HepG2 (cell line): Measurements from ENCODE around the gene ARL5C. TPM values are rescaled to one million over a fixed set of nuclear protein-coding genes. Genes with fewer than 3 reads are reported as not detected.
A peak's percentile ranks its signal among the peaks of the same experiment; 100 is the strongest.

Experiments
- CENPT ChIP-seq: sonication (generic); formaldehyde crosslinking; IDR thresholded peaks from 2 replicates; pipeline ENCODE4 v1.8.0; 2022; ENCODE audit warnings: low read depth, mild to moderate bottlenecking, moderate library complexity, missing genetic modification reagents
- GLMP ChIP-seq: sonication (generic); formaldehyde crosslinking; IDR thresholded peaks from 2 replicates; pipeline ENCODE4 v1.9.0; 2021; ENCODE audit warnings: missing genetic modification reagents, mild to moderate bottlenecking, borderline replicate concordance
- HOXA3 ChIP-seq: sonication (generic); formaldehyde crosslinking; IDR thresholded peaks from 2 replicates; pipeline ENCODE4 v1.5.0; 2020; ENCODE audit warnings: missing genetic modification reagents
- MXD3 ChIP-seq: IDR thresholded peaks from 2 replicates; pipeline ENCODE4 v1.6.1; 2016; ENCODE audit warnings: mild to moderate bottlenecking, missing biosample characterization, missing genetic modification reagents
- NFATC3 ChIP-seq: sonication (generic); formaldehyde crosslinking; IDR thresholded peaks from 2 replicates; pipeline ENCODE4 v1.5.1; 2020; ENCODE audit warnings: mild to moderate bottlenecking, missing genetic modification reagents
- NR2F6 ChIP-seq, 2 experiments: IDR thresholded peaks; 2 replicates each; pipeline ENCODE4 v1.6.1; 2016; ENCODE audit warnings: antibody characterized with exemption in 1 of 2, mild to moderate bottlenecking in 1 of 2
- POLR2A ChIP-seq, 2 experiments: IDR thresholded peaks; 2 replicates each; pipeline ENCODE4 v1.6.1; 2011; ENCODE audit warnings: low read depth in 2 of 2, low read length in 2 of 2, mild to moderate bottlenecking in 1 of 2, moderate library complexity in 1 of 2; ENCODE audit not compliant: insufficient read depth in 1 of 2
- SALL1 ChIP-seq: sonication (generic); formaldehyde crosslinking; IDR thresholded peaks from 2 replicates; pipeline ENCODE4 v1.8.0; 2022; ENCODE audit warnings: mild to moderate bottlenecking, missing genetic modification reagents
- XRCC5 ChIP-seq: fragments of 200-400 bp; formaldehyde crosslinking; optimal IDR thresholded peaks from 2 replicates; pipeline ENCODE3; 2017; ENCODE audit warnings: mild to moderate bottlenecking, low read length
- ZFY ChIP-seq: sonication (generic); formaldehyde crosslinking; IDR thresholded peaks from 2 replicates; pipeline ENCODE4 v1.4.0; 2020; ENCODE audit warnings: missing genetic modification reagents
- ZNF207 ChIP-seq: fragments of 450-650 bp; IDR thresholded peaks from 2 replicates; pipeline ENCODE4 v1.6.1; 2016; ENCODE audit warnings: antibody characterized with exemption, borderline replicate concordance
- ZNF318 ChIP-seq: sonication (generic); formaldehyde crosslinking; IDR thresholded peaks from 2 replicates; pipeline ENCODE4 v1.4.0; 2020; ENCODE audit warnings: mild to moderate bottlenecking, missing genetic modification reagents
- ZNF367 ChIP-seq: sonication (generic); formaldehyde crosslinking; IDR thresholded peaks from 2 replicates; pipeline ENCODE4 v1.4.0; 2020; ENCODE audit warnings: missing genetic modification reagents, borderline replicate concordance
- ZNF691 ChIP-seq: sonication (generic); formaldehyde crosslinking; IDR thresholded peaks from 2 replicates; pipeline ENCODE4 v1.4.0; 2020; ENCODE audit warnings: missing genetic modification reagents, low read depth, mild to moderate bottlenecking, borderline replicate concordance
- ZNF749 ChIP-seq: sonication (generic); formaldehyde crosslinking; IDR thresholded peaks from 2 replicates; pipeline ENCODE4 v1.8.0; 2022; ENCODE audit warnings: mild to moderate bottlenecking, missing genetic modification reagents, moderate library complexity, borderline replicate concordance
- ZNF770 ChIP-seq: sonication (generic); formaldehyde crosslinking; IDR thresholded peaks from 2 replicates; pipeline ENCODE4 v1.5.0; 2020; ENCODE audit warnings: mild to moderate bottlenecking, missing genetic modification reagents
- polyA plus RNA-seq, 8 experiments: library from polyadenylated mRNA; depleted of rRNA in 3 of 8; stranded (reverse) in 7 of 8; unstranded in 1 of 8; fragments of >200 nt; fragmentation: Illumina TruSeq in 4 of 8; extraction: Trizol in 4 of 8; gene quantifications; 2 replicates each; pipeline versions ENCODE4 v1.2.1 to v1.2.3, GENCODE V29; 2011 to 2016; ENCODE audit warnings: low read depth in 4 of 8, missing spikeins in 1 of 8, mixed read lengths in 1 of 8; ENCODE audit not compliant: insufficient read depth in 1 of 8
- total RNA-seq, 5 experiments: library from RNA; depleted of rRNA; stranded (reverse); fragments of >200 nt; fragmentation: Illumina TruSeq; extraction: Trizol; gene quantifications; 2 replicates each; pipeline ENCODE4 v1.2.3, GENCODE V29; 2016; ENCODE audit warnings: low read depth in 1 of 5

The ARL5C gene
- total and polyA plus RNA-seq, 2 of the 13 experiments (the other 11 are each of a cell fraction or from before 2014, with no cell fraction given): not detected

GRCh38 chr17:39197380-39198185 is 31.6 kb upstream of the ARL5C start, which contains the start of gene CACNB1 (continued):
- TF ChIP-seq MXD3 (CRISPR knock-in tag) (peak; percentile 48; the same call in 1 of the 2 replicates), NR2F6 (IDR thresholded peaks at IDR 0.05) (no peak), NR2F6 (CRISPR knock-in tag; IDR thresholded peaks at IDR 0.05) (no peak), SALL1 (CRISPR knock-in tag) (no peak), ZNF749 (CRISPR knock-in tag) (peak; percentile 52; the same call in 1 of the 2 replicates), CENPT (CRISPR knock-in tag) (no peak), HOXA3 (CRISPR knock-in tag) (no peak), ZNF318 (CRISPR knock-in tag) (no peak), ZNF207 (no peak), POLR2A (IDR thresholded peaks at IDR 0.05; ENCODE audit: insufficient read depth in 1 of 2, low read depth in 2 of 2, low read length in 2 of 2) (peak in 1 of 2 experiments; percentile 61; a peak in 1 of 4 replicates), ZNF770 (CRISPR knock-in tag) (no peak; the same call in 1 of the 2 replicates), ZNF691 (CRISPR knock-in tag) (no peak), ZFY (peak; percentile 17; the same call in 1 of the 2 replicates), XRCC5 (no peak), NFATC3 (CRISPR knock-in tag) (no peak), ZNF367 (CRISPR knock-in tag) (no peak), GLMP (CRISPR knock-in tag) (no peak)
